ENCODE data around the gene MAGEA9B. TPM values are rescaled to one million over a fixed set of nuclear protein-coding genes. Genes with fewer than 3 reads are reported as not detected.
"Not testable (repeated sequence)": the region's sequence is repeated elsewhere in the genome, so short reads cannot be mapped to it uniquely, and the experiment has no call there.

The MAGEA9B gene
- total RNA-seq, 1 donor from 2014 or later: not detected

GRCh38 chrX:149541521-149542047, 45.7 kb downstream of the MAGEA9B start:
- Histone ChIP-seq H3K36me3 (no peaks in the 10 kb centered on the region), H3K27me3 (ENCODE audit: low read depth) (no peaks in the 10 kb centered on the region), H3K27ac (peak overlapping the region; percentile 92), H3K4me1 (peaks cover 6% of the 10 kb centered on the region), H3K9me3 (no peaks in the 10 kb centered on the region), H3K4me3 (peak overlapping the region; percentile 68)
- intact Hi-C loops (cut with DNase I): no loop called here
- DNase-seq: no peak
- no peak for TF ChIP-seq CTCF (IDR thresholded peaks at IDR 0.05)
- no peak for ATAC-seq

GRCh38 chrX:149540621-149541520, 46.4 kb downstream of the MAGEA9B start, which contains the start of gene EOLA1:
Gene EOLA1, plus strand, starts transcription at chrX:149541012. Its CDS starts 4,619 bp downstream, at chrX:149545631.
- peak within 1 kb of the TSS; percentile 68 for H3K4me3 ChIP-seq
- H3K36me3 ChIP-seq: no peaks in the 10 kb centered on the region
- H3K9me3 ChIP-seq: no peaks in the 10 kb centered on the region
- TF ChIP-seq CTCF (IDR thresholded peaks at IDR 0.05): no peak
- intact Hi-C loops (cut with DNase I): no loop called here
- peaks cover 6% of the 10 kb centered on the region for H3K4me1 ChIP-seq
- no peaks in the 10 kb centered on the region for H3K27me3 ChIP-seq (ENCODE audit: low read depth)
- DNase-seq (peak; percentile 96), ATAC-seq (peak; percentile 73 to 80)
- H3K27ac ChIP-seq: peak within 1 kb of the TSS; percentile 92

GRCh38 chrX:149540131-149540620, 47.1 kb downstream of the MAGEA9B start:
- H3K9me3 ChIP-seq: no peaks in the 10 kb centered on the region
- H3K27me3 ChIP-seq (ENCODE audit: low read depth): no peaks in the 10 kb centered on the region
- no peaks in the 10 kb centered on the region for H3K36me3 ChIP-seq
- H3K4me1 ChIP-seq: peaks cover 6% of the 10 kb centered on the region
- TF ChIP-seq CTCF (IDR thresholded peaks at IDR 0.05): no peak
- H3K4me3 ChIP-seq: peak overlapping the region; percentile 68
- ATAC-seq (peak; percentile 85 to 89), DNase-seq (peak; percentile 95)
- H3K27ac ChIP-seq: peak overlapping the region; percentile 92
- intact Hi-C loops (cut with DNase I): no loop called here

GRCh38 chrX:149539283-149540130, 47.8 kb downstream of the MAGEA9B start:
- DNase-seq (peak; percentile 92), ATAC-seq (peak; percentile 77 to 79)
- Histone ChIP-seq H3K4me3 (peak overlapping the region; percentile 51), H3K36me3 (no peaks in the 10 kb centered on the region), H3K27me3 (ENCODE audit: low read depth) (no peaks in the 10 kb centered on the region), H3K27ac (peak overlapping the region; percentile 72), H3K9me3 (no peaks in the 10 kb centered on the region), H3K4me1 (peaks cover 6% of the 10 kb centered on the region)
- no peak for TF ChIP-seq CTCF (IDR thresholded peaks at IDR 0.05)
- intact Hi-C loops (cut with DNase I): no loop called here

GRCh38 chrX:149537474-149537873, 49.8 kb downstream of the MAGEA9B start:
- ATAC-seq; intact Hi-C loops (cut with DNase I): not testable (repeated sequence)

GRCh38 chrX:149534926-149535602, 52.2 kb downstream of the MAGEA9B start:
- H3K27me3 ChIP-seq (ENCODE audit: low read depth); intact Hi-C loops (cut with DNase I); ATAC-seq; H3K9me3 ChIP-seq; H3K36me3 ChIP-seq; DNase-seq; H3K4me1 ChIP-seq; H3K4me3 ChIP-seq; H3K27ac ChIP-seq: not testable (repeated sequence)

More at GRCh38 chrX:149537474-149537873, 49.8 kb downstream of the MAGEA9B start:
- H3K27me3 ChIP-seq (ENCODE audit: low read depth); H3K36me3 ChIP-seq; H3K27ac ChIP-seq; DNase-seq; H3K4me1 ChIP-seq; H3K9me3 ChIP-seq; H3K4me3 ChIP-seq: not testable (repeated sequence)

- H3K4me3 ChIP-seq; H3K4me1 ChIP-seq; DNase-seq; H3K27me3 ChIP-seq (ENCODE audit: low read depth); H3K9me3 ChIP-seq; H3K36me3 ChIP-seq; intact Hi-C loops (cut with DNase I); H3K27ac ChIP-seq; ATAC-seq: not testable (repeated sequence)
Observed at GRCh38 chrX:149533999-149534398, 53.3 kb downstream of the MAGEA9B start.

- H3K9me3 ChIP-seq; H3K27me3 ChIP-seq (ENCODE audit: low read depth); H3K36me3 ChIP-seq; ATAC-seq; DNase-seq; H3K4me1 ChIP-seq; H3K27ac ChIP-seq; H3K4me3 ChIP-seq; intact Hi-C loops (cut with DNase I): not testable (repeated sequence)
Observed at GRCh38 chrX:149532868-149533267, 54.4 kb downstream of the MAGEA9B start.

Measured in lower lobe of right lung (tissue), 2 donors.